GM23338 (cell line): ENCODE results near the gene SNCB. TPM values are rescaled to one million over a fixed set of nuclear protein-coding genes. Genes with fewer than 3 reads are reported as not detected.
A peak's percentile ranks its signal among the peaks of the same experiment; 100 is the strongest.
"Not testable (repeated sequence)": the region's sequence is repeated elsewhere in the genome, so short reads cannot be mapped to it uniquely, and the experiment has no call there.

Source experiments
- ATAC-seq: fragments of 200-7000 bp; cut with Tn5 transposase; 3 replicates; pipeline ENCODE4 v1.9.1; 2020
- DNase-seq: peaks from one replicate; pipeline ENCODE4 v3.0.0-alpha.2; 2015; ENCODE audit warnings: low spot score
- H2AFZ ChIP-seq: fragments of 200-600 bp; sonication (generic); 2 replicates; pipeline ENCODE4 v1.8.0; 2016; ENCODE audit warnings: antibody characterized with exemption, mild to moderate bottlenecking, moderate library complexity
- H3F3A ChIP-seq: fragments of 200-600 bp; sonication (generic); replicated peaks from 2 replicates; pipeline ENCODE4 v1.8.0; 2017; ENCODE audit warnings: antibody characterized with exemption, mixed run types, low read depth
- H3K27ac ChIP-seq: fragments of 200-600 bp; sonication (generic); 2 replicates; pipeline ENCODE4 v1.6.1; 2016; ENCODE audit warnings: low read depth
- H3K27me3 ChIP-seq: fragments of 200-600 bp; sonication (generic); 2 replicates; pipeline ENCODE4 v1.8.0; 2016; ENCODE audit warnings: mild to moderate bottlenecking, mixed run types, moderate library complexity; ENCODE audit not compliant: insufficient read depth
- H3K36me3 ChIP-seq: fragments of 200-600 bp; sonication (generic); 2 replicates; pipeline ENCODE4 v1.8.0; 2016; ENCODE audit warnings: mild to moderate bottlenecking; ENCODE audit not compliant: insufficient read depth
- H3K4me1 ChIP-seq: fragments of 200-600 bp; sonication (generic); 2 replicates; pipeline ENCODE4 v1.8.0; 2016; ENCODE audit warnings: mild to moderate bottlenecking, moderate library complexity; ENCODE audit not compliant: insufficient read depth
- H3K4me2 ChIP-seq: fragments of 200-600 bp; sonication (generic); 2 replicates; pipeline ENCODE4 v1.7.1; 2017; ENCODE audit warnings: mixed run types
- H3K4me3 ChIP-seq: fragments of 200-600 bp; sonication (generic); 2 replicates; pipeline ENCODE4 v1.6.1; 2016; ENCODE audit warnings: mixed run types
- H3K79me2 ChIP-seq: fragments of 200-600 bp; sonication (generic); replicated peaks from 2 replicates; pipeline ENCODE4 v1.8.0; 2017; ENCODE audit warnings: mild to moderate bottlenecking; ENCODE audit not compliant: insufficient read depth
- H3K9me2 ChIP-seq: fragments of 200-600 bp; sonication (generic); 2 replicates; pipeline ENCODE4 v1.8.0; 2017; ENCODE audit not compliant: insufficient read depth
- H4K20me1 ChIP-seq: fragments of 200-600 bp; sonication (generic); replicated peaks from 2 replicates; pipeline ENCODE4 v1.8.0; 2017; ENCODE audit warnings: mild to moderate bottlenecking; ENCODE audit not compliant: insufficient read depth
- H3K27ac Mint-ChIP-seq: 2 replicates; pipeline ENCODE4 v1.8.0; 2020; ENCODE audit warnings: inconsistent platforms, mild to moderate bottlenecking, moderate library complexity, mixed read lengths
- H3K27me3 Mint-ChIP-seq: 3 replicates; pipeline ENCODE4 v1.8.0; 2022; ENCODE audit warnings: low read depth, mild to moderate bottlenecking, moderate library complexity, mixed read lengths, inconsistent platforms; ENCODE audit not compliant: insufficient read depth, poor library complexity
- H3K36me3 Mint-ChIP-seq: 3 replicates; pipeline ENCODE4 v1.8.0; 2021; ENCODE audit warnings: low read depth, mild to moderate bottlenecking, inconsistent platforms, moderate library complexity, mixed read lengths
- H3K4me1 Mint-ChIP-seq: 3 replicates; pipeline ENCODE4 v1.8.0; 2020; ENCODE audit warnings: mild to moderate bottlenecking, inconsistent platforms, mixed read lengths
- H3K4me3 Mint-ChIP-seq: 3 replicates; pipeline ENCODE4 v1.8.0; 2021; ENCODE audit warnings: moderate library complexity, mild to moderate bottlenecking, inconsistent platforms, mixed read lengths
- H3K9me3 Mint-ChIP-seq: 3 replicates; pipeline ENCODE4 v1.8.0; 2020; ENCODE audit warnings: moderate library complexity, mild to moderate bottlenecking, inconsistent platforms, mixed read lengths
- CREB1 ChIP-seq: fragments of 250-450 bp; sonication (Bioruptor Pico); IDR thresholded peaks from 2 replicates; pipeline ENCODE4 v1.5.0; 2020; ENCODE audit warnings: low read depth, mild to moderate bottlenecking, moderate library complexity
- CTCF ChIP-seq, 2 experiments: fragments of 200-600 bp in 1 of 2; sonication (generic) in 1 of 2; conservative IDR thresholded peaks; 2 replicates each; pipeline versions ENCODE4 v1.5.1 to v1.6.1; 2016 to 2017; ENCODE audit warnings: antibody characterized with exemption in 2 of 2, low read depth in 2 of 2, mild to moderate bottlenecking in 2 of 2, moderate library complexity in 1 of 2
- REST ChIP-seq: IDR thresholded peaks from one replicate; pipeline ENCODE4 v1.6.1; 2018; ENCODE audit warnings: antibody characterized with exemption; ENCODE audit not compliant: unreplicated experiment
- polyA plus RNA-seq: library from polyadenylated mRNA; unstranded; fragments of >200 nt; fragmentation: Nextera tagmentation; extraction: Ambion mirVana; gene quantifications from 2 replicates; pipeline ENCODE4 v1.2.1, GENCODE V29; 2016
- total RNA-seq: library from RNA; depleted of rRNA; stranded (reverse); fragments of >200 nt; shearing (Covaris generic); gene quantifications from 2 replicates; pipeline ENCODE4 v1.2.3, GENCODE V29; 2014
- TF ChIP-seq, protein P1 (sequence below): IDR thresholded peaks from 2 replicates; pipeline ENCODE4 v1.6.1; 2016; ENCODE audit warnings: antibody characterized with exemption

The SNCB gene
- total and polyA plus RNA-seq, 2 experiments from 2014 or later: 3.6 to 13.5 TPM

DNA sequence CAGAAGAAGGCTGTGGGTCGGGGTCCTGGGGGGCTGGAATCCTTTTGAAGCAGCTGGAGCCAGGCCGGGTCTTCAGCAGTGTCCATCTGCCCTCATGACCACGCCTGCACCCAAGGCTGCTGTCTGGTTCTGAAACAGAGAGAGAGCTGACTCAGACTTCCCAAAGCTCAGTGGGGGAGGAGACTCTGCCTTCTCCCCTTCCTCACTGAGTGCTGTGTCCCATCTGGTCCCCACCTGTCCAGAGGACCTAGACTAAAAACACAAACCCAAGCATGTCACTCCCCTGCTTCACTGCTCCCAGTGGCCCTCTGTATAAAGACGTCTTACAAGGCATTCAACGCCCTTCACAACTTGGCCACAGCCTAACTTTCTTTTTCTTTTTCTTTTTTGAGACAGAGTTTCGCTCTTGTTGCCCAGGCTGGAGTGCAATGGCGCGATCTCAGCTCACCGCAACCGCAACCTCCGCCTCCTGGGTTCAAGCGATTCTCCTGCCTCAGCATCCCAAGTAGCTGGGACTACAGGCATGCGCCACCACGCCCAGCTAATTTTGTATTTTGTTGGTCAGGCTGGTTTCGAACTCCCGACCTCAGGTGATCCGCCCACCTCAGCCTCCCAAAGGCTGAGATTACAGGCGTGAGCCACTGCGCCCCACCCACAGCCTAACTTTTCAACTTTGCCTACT is 30.4 kb downstream of the SNCB start:
- DNase-seq, H3K4me3 ChIP-seq, ATAC-seq, H3K4me2 ChIP-seq, H3K4me3 Mint-ChIP-seq, H3K27ac Mint-ChIP-seq, H3K36me3 ChIP-seq, H3K4me1 ChIP-seq, H3K27ac ChIP-seq, H3K9me2 ChIP-seq, H2AFZ ChIP-seq, H3F3A ChIP-seq, H3K79me2 ChIP-seq: not testable (repeated sequence)
- Histone ChIP-seq H3K27me3 (peaks cover 16% of the 10 kb centered on the region), H4K20me1 (peaks cover 13% of the 10 kb centered on the region; the same call in 1 of the 2 replicates)
- Mint-ChIP-seq H3K9me3 (peaks cover 13% of the 10 kb centered on the region), H3K4me1 (peaks cover 14% of the 10 kb centered on the region), H3K27me3 (peaks cover 20% of the 10 kb centered on the region), H3K36me3 (peaks cover 18% of the 10 kb centered on the region)

DNA sequence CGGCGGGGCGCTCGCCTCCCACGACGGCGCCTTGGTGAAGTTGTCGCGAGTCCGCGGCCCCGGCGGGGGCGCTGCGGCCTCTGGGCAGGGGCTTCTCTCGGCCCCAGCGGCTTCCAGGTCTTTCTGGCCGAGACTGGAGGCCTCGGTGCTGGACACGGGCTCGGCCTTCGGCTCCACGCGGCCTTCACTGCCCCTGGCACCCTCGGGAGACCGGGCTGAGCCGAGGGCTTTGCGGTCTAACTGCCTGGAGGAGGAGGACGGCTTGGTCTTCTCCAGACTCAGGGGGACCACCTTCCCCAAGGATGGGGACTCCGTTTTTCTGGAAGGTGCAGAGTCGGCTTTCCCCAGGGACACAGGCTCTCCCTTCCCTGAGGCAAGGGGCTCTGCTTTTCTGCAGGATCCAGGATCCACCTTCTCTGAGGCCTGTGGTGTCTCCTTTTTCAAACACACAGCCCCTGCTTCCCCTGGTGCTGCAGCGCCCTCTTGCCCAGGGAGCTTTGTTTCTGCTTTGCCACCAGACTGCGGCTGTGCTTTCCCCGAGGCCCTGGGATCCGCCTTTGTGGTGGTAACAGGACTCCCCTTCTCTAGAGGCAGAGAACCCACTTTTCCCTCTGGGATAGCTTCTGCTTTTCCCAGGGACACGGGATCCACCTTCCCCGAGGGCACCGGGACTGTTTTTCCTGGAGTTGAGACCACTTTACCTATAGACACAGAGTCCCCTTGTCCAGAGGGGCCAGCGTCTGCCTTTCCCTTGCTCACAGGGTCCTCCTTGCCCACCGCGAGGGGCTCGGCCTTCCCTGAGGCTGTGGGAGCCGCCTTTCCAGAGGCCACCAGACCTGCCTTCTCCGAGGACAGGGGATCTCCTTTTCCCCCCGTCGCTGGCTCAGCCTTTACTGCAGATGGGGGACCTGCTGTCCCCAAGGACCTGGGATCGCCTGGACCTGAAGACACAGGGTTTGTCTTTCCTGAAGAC is 32.6 kb downstream of the SNCB start:
- Histone ChIP-seq H3K27ac (no peak overlapping the region), H3K27me3 (peaks cover 16% of the 10 kb centered on the region), H3K4me2 (peak overlapping the region; percentile 73), H3F3A (no peaks in the 10 kb centered on the region), H3K9me2 (peaks cover 5% of the 10 kb centered on the region; the same call in 1 of the 2 replicates), H3K4me1 (no peaks in the 10 kb centered on the region), H3K4me3 (peak overlapping the region; percentile 49), H3K36me3 (no peaks in the 10 kb centered on the region), H2AFZ (peak overlapping the region; percentile 84; the same call in 1 of the 2 replicates), H3K79me2 (no peaks in the 10 kb centered on the region), H4K20me1 (no peaks in the 10 kb centered on the region)
- Mint-ChIP-seq H3K4me1 (peaks cover 4% of the 10 kb centered on the region), H3K36me3 (peaks cover 22% of the 10 kb centered on the region), H3K4me3 (peak overlapping the region; percentile 32; the same call in 2 of the 3 replicates), H3K9me3 (peaks cover 13% of the 10 kb centered on the region), H3K27ac (no peak overlapping the region), H3K27me3 (peaks cover 26% of the 10 kb centered on the region)
- ATAC-seq: peak; percentile 14
- DNase-seq: peak; percentile 38
- no peak for TF ChIP-seq CREB1 (CRISPR knock-in tag)
- TF ChIP-seq CTCF (conservative IDR thresholded peaks at IDR 0.05; ENCODE audit: low read depth in 2 of 2): peak in 1 of 2 experiments; percentile 65; a peak in 2 of 4 replicates

DNA sequence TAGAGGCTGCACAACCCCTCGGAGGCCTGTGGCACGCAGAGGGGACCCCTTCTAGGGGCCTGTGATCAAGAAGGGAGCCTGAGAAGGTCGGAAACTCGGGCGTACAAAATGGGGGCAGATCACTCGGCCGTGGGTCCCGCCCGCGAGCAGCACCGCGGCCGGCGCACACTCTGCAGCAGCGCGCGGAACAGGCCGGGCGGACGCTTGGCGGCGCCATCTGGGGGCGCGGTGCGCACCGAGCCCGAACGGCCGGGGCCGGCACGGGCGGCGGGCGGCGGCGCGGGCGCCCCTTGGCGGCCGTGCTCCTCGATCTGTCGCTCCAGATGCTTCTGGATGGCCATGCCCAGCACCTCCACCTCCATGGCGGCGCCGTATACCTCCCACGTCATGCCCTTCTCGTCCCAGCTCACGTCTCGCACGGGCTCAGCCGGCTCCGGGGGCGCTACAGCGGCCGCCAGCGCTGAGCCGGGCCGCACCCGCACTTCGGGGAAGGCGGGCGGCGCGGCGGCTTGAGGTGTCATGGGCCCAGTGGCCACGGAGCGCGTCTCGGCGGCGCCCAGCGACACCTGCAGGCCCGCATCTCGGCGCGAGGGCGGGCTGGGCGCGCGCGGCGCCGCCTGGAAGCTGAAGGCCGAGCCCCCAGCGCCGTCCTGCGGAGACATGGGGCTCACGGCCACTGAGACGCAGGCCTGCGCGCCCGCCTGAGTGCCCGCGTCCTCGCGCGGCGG is 33.5 kb downstream of the SNCB start:
- Histone ChIP-seq H3F3A (no peaks in the 10 kb centered on the region), H3K4me1 (no peaks in the 10 kb centered on the region), H4K20me1 (no peaks in the 10 kb centered on the region), H3K27me3 (peaks cover 16% of the 10 kb centered on the region), H3K36me3 (no peaks in the 10 kb centered on the region), H3K4me3 (peak overlapping the region; percentile 49), H3K27ac (no peak overlapping the region), H2AFZ (peak overlapping the region; percentile 93; the same call in 1 of the 2 replicates), H3K4me2 (peak overlapping the region; percentile 73), H3K9me2 (peaks cover 7% of the 10 kb centered on the region; the same call in 1 of the 2 replicates), H3K79me2 (no peaks in the 10 kb centered on the region)
- Mint-ChIP-seq H3K4me3 (peak overlapping the region; percentile 63), H3K4me1 (no peaks in the 10 kb centered on the region; the same call in 2 of the 3 replicates), H3K9me3 (peaks cover 13% of the 10 kb centered on the region), H3K27me3 (peaks cover 24% of the 10 kb centered on the region), H3K27ac (no peak overlapping the region), H3K36me3 (peaks cover 22% of the 10 kb centered on the region)
- DNase-seq (peak; percentile 83), ATAC-seq (peak; percentile 85)
- TF ChIP-seq, protein P1, sequence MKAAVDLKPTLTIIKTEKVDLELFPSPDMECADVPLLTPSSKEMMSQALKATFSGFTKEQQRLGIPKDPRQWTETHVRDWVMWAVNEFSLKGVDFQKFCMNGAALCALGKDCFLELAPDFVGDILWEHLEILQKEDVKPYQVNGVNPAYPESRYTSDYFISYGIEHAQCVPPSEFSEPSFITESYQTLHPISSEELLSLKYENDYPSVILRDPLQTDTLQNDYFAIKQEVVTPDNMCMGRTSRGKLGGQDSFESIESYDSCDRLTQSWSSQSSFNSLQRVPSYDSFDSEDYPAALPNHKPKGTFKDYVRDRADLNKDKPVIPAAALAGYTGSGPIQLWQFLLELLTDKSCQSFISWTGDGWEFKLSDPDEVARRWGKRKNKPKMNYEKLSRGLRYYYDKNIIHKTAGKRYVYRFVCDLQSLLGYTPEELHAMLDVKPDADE: no peak
- TF ChIP-seq CTCF (conservative IDR thresholded peaks at IDR 0.05; ENCODE audit: low read depth in 2 of 2) (peak in 1 of 2 experiments; percentile 62; a peak in 2 of 4 replicates), REST (no peak)
